GM20431 (cell line): ENCODE measurements around the gene GRAP2.
"Not testable (repeated sequence)": the region's sequence is repeated elsewhere in the genome, so short reads cannot be mapped to it uniquely, and the experiment has no call there.

Experiments used
- in situ Hi-C: fragments of 300-500 bp; cut with MseI, MboI; formaldehyde crosslinking; loops from one replicate; pipeline ENCODE4 v1.15.0; 2020; ENCODE audit warnings: low sequenced_read_pairs; ENCODE audit not compliant: unreplicated experiment

GRAP2 gene

DNA sequence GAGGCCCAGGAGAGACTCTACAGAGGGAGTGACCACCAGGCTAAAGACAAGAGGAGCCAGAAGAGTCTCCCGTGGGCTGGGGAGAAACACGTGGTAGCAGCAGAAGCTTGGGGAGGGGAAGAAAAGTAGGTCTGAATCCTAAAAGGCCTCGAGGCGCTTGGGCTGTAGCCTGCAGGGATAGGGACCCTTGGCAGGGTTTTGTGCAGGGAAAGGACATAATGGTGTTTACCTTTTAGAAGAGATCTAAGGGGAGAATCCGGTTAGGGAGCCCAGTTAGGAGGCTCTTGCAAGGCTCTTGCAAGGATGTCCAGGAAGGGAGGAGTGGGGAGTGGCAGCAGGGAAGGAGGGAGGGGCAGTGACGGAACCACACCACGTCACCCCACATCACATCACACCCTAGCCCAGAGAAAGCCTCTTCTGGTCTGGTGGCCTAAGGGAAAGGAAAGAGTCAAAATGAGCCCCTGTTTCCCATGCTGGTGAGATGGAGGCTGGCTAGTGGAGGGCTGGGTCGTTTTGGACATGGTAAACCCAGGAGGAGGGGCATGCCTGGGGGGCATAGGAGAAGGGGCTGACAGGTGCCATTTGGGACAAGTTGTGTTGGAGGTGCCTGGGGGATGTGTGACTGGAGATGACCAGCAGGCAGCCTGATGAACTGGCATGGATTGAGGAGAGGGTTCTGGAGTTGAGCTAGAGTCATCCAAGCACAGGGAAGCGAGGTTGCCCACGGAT is 87.7 kb downstream of the GRAP2 start:
- in situ Hi-C loops, result no loop called here

- in situ Hi-C loops, result no loop called here
Observed at GRCh38 chr22:39989633-39990032, 88.7 kb downstream of the GRAP2 start.

DNA sequence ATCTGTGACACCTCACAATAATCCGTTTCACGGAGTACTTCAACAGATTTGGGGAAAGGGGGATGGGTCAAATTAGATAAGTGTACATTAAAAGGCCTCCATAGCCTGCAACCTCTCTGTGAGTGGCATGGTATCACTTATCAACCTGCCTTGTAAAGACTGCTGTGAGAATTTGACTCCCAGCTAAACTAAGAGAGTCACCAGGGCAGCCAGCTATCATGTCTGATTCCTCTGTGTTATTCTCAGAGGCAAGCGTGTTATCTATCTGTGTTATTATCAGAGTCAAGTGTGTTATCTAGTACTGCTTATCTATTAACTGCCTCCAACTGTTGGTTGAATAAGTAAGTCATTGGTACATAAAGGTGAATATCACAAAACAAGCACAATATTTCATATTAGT is 89.8 kb downstream of the GRAP2 start:
- in situ Hi-C loops, result no loop called here

- in situ Hi-C loops, result no loop called here
Observed at GRCh38 chr22:39991159-39991860, 90.4 kb downstream of the GRAP2 start.

DNA sequence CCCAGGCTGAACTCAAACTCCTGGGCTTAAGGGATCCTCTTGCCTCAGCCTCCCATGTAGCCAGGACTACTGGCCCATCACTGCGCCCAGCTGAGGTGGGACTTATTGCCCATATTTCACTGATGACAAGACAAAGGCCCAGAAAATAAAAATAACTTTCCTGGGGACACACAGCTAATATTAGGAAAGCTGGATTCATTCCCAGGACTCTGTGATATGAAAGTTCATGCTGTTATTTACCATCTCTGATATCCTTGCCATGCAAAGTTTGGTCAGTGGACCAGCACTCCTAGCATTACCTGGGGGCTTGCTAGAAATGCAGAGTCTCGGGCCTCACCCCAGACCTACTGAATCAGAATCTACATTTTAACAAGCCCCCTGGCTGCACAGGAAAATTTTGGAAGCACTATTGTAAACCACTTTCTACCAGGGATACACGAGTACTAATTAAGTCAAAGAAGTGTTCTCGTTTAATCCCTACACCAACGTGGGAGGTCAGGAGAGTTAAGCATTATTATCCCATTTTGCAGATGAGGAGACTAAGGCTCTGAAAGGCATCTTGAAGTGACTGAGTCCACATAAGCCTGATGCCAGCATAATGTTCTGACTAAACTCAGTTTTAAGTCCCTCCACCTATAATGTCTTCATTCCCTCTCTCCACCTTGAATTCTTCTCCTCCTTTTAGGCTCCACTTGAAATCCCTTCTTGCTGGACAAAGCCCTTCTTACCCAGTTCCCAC is 91.4 kb downstream of the GRAP2 start:
- in situ Hi-C loops, result no loop called here

- in situ Hi-C loops, result not testable (repeated sequence)
Observed at GRCh38 chr22:39992894-39993293, 92.0 kb downstream of the GRAP2 start.

DNA sequence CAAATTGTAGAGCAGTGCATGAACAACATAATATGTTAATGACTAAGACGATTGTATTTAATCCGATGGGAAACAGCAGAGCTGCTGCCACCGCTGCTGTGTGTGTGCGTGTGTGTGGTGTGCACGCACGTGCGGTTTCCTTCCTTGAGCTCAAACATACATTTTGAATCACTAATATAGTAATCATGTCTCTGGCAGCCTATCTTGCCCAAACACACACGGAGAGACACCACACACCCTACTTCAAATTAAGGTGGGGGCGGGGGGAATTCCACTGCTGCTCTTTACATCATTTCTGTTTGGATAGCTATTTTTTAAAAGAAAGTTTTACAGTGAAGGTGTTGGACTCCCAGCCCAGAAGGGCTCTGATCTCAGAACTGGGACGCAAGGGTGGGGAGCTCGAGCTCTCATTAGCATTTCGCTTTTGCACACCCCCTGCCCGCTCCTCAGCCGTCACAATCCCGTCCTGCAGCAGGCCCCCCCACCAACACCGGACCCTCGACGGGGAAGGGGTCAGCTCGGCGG is 93.2 kb downstream of the GRAP2 start:
- in situ Hi-C loops, result no loop called here

DNA sequence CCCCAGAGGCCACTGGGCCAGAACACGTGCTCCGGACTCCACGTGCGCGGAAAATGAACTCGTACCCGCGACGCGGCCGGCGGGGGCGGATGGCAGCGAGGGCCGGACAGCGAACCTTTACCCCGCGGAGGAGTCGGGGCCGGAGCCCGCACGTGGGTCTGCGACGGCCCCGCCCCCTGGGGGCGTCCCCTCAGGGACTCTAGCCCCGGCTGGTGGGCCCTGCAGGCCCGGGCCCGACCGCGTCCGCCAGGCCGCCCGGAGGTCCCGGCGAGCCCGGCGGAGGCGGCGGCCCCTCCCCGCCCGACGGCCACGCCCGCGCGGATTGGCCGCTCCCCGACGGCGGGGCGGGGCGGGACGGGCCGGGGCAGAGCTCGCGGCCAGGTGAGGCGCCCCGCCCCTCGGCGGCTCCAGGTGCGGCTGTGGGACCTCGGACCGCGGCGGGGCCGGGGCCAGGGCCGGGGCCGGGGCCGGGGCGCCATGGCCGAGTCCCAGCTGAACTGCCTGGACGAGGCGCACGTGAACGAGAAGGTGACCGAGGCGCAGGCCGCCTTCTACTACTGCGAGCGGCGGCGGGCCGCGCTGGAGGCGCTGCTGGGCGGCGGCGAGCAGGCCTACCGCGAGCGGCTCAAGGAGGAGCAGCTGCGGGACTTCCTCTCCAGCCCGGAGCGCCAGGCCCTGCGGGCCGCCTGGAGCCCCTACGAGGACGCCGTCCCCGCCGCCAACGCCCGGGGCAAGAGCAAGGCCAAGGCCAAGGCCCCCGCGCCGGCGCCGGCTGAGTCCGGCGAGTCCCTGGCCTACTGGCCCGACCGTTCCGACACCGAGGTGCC is 93.9 kb downstream of the GRAP2 start, which contains the start of gene FAM83F:
Gene FAM83F, plus strand, starts transcription at position 389 of the 827 bp plus-strand sequence. Its CDS starts 89 bp downstream, at position 478.
- in situ Hi-C loops, result no loop called here

DNA sequence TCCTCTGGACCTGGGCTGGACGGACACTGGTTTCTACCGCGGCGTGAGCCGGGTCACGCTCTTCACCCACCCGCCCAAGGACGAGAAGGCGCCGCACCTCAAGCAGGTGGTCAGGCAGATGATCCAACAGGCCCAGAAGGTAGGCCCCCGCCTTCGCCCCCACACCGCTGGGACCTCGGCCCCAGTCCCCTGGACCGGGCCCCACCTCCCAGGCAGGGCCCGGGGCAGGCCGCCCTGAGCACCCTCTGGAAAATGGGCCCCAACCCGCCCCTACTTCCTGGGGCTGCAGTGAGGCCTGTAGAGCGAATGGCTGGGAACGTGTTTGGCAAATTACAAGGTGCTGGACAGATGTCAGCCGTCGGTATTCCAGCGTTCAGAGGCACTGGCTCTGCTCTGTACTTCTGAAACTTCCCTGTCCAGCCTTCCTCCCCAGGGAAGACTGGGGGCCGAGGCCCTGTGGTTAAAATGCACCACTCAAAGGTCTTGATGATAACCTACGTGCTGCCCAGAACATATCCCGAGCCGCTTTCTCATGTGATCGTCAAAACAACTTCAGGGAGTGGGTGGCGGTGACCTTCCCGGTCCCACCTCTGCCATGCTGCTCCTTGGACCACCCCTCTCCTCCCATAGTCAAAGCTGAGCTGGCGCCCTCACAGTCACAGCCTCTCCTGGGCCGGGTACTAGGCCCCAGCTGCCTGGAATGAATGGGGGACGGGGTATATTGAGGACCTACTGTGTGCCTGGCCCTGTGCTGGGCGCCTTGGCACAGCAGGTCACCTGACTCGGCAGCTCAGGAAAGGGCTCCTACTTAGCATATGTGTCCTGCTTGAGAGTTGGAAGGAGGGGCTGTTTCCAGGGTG is 94.7 kb downstream of the GRAP2 start:
- in situ Hi-C loops, result no loop called here

GRCh38 chr22:39996732-39997131 is 95.8 kb downstream of the GRAP2 start:
- in situ Hi-C loops, result no loop called here

DNA sequence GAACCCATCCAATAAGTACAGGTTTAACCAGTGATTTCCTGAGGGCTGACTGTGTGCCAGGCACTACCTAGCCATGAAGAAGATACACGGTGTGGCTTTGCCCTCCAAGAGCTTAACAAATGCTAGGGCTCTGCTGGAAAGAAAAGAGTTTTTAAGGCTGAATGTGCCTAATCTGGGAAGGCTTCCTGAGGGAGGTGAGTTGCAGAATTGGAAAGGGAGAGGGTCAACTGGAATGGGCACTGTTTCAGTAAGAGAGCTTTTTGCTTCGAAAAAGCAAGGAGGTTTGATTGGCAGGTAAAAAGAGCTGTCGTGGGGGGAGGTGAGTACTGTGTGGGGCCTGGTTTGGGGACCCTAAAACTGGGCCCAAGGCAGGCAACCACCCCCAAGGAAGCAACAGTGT is 96.5 kb downstream of the GRAP2 start:
- in situ Hi-C loops, result no loop called here

DNA sequence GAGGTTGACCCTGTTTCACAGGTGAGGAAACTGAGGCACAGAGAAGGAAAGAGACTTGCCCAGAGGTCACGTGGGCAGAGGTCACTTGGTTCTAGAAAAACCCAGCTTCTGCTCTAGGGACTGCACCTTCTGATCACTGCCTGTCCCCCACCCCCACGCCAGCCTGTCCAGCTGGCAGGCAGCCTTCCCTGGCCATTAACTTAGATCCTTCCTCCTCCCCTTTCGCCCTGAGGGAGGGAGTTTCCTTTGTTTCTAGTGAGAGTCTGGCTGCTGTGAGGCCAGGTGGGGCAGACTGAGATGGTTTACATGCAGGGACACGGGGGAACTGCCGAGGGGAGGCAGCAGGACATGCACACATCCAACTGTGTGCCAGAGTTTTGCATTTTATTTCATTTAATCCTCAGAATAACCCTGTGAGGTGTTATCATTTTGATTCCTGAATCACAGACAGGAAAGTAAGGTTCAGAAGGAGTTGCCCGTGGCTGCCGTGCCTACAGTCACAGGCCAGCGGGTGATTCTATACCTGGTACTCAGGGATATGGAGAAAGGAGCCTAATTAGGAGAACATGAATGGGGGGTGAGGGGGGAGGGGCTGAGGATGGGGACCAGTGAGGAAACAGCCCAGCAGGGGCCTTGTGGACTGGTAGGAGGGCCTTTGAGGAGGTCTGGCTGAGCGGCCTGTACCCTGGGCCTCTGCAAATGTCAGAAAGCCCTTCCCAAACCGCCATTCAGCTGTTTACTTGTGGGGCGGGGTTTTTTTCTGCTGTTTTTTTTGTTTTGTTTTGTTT is 97.2 kb downstream of the GRAP2 start:
- in situ Hi-C loops, result no loop called here

DNA sequence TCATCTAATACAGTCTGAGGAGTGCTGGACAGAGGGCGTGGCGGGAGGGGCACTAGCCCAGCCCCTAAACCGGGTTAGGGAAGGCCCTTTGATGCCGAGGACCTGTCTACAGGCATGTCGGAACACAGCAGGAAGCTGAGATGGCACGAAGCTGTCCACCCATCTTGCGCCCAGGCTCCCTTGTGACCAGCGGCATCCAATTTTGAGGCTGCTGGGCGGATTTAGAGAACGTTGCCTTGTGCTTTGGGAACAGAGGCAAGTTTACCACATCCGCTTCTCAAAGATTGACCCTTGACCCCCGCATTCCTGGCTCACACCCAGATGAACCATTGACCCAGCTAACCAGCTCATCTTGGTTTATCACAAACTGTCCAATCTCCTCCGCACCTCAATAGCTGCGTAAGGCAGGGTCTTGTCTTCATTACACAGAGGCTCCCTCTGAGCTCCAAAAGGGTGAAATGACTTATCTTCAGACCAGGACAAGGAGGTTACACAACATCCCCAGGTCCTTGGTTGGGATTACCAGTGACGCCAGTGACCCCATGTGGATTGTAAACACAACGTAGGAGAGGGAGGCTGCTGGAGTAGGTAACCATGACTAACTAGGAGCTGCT is 98.4 kb downstream of the GRAP2 start:
- in situ Hi-C loops, result no loop called here

- in situ Hi-C loops, result no loop called here
Observed at GRCh38 chr22:40000171-40000570, 99.3 kb downstream of the GRAP2 start.

DNA sequence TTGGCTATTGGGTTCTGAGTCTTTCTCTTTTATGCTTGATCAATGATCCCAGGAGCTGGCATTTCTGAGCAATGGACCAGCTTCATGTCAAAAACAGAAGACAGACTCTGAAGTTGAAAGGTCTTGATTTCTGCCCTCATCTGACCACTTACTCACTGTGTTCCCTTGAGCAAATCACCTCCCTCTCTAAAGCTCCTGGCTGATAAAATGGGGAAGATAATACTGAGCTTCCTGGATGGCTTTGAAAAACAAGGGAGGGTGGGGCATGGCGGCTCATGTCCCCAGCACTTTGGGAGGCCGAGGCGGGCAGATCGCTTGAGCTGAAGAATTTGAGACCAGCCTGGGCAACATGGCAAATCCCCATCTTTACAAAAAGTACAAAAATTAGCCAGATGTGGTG is 100.2 kb downstream of the GRAP2 start:
- in situ Hi-C loops, result no loop called here

DNA sequence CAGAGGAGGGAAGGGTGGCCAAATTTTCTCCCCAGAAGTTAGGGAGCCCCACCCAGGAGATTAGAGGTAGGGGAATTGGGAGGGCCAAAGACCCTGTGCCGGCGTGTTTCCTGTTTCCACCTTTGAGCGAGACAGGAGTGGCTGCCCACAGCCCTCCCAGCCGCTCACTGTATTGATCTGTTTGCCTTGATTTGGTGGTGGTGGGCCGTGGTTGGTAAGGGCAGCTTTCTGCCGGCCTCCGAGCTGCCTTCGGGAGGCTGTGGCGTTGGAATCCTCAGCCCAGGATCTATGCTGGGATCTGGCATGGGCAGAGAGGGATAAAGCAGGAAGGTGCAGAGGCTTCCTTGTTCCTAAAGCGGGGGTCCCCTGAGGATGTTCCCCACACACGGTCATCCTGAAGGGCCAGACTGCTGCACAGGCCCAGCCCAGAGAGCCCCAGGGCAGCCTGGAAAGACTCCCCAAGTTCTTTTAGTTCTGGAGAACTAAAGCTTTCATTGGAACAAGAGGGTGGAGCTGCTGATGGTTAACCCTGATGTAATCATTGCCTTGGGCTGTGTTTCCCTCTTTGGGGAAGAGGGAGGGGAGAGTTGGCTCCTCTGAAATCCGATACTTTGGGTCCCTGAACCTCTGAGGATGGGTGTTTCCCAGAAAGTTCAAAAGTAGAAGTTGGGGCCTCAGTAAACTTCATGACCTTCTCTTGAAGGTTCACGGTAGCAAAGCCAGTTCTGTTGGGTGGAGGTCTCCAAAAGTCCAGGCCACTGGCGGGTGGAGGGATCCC is 101.1 kb downstream of the GRAP2 start:
- in situ Hi-C loops, result no loop called here
